ENCODE data around the gene RAB11FIP2. TPM values are rescaled to one million over a fixed set of nuclear protein-coding genes. Genes with fewer than 3 reads are reported as not detected.

Gene RAB11FIP2
- total RNA-seq, 2 experiments from 2014 or later, result 20.9 to 27.0 TPM

DNA sequence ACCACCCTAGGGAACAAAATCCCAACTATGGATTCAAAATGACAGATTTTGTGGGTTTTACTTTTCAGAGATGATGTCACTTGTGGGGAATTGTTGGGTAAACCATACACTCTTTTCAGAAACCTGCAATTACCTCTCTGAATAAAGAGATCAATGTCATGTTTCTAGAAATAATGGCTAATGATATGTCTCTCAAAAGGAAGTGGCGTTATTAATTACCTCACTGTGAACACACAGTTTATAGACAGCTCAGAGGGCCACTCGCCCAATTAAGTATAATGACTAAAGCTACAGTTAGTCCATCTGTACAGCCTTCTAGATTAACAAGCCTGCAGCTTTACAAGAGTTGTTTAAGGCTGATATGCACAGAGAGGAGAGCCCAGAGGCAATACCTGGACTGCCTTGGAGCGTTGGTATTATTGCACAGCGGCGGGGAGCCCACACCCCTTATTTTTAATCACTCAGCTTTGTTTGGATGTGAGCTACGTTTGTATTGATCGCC lies 79.5 kb downstream of the RAB11FIP2 start:
- Histone ChIP-seq H3K9me3 (ENCODE audit: low read length) (no peaks in the 10 kb centered on the region), H3K4me3 (ENCODE audit: low read depth, low read length, poor library complexity, severe bottlenecking) (no peak overlapping the region), H3K79me2 (ENCODE audit: insufficient read depth, low read depth, low read length) (no peaks in the 10 kb centered on the region), H3K36me3 (ENCODE audit: insufficient read depth, low read length) (no peaks in the 10 kb centered on the region), H2AFZ (ENCODE audit: low read length) (no peak overlapping the region), H3K4me1 (ENCODE audit: insufficient read depth, low read length, poor library complexity, severe bottlenecking) (no peaks in the 10 kb centered on the region), H3K9me2 (ENCODE audit: insufficient read depth, low read length) (no peaks in the 10 kb centered on the region), H3K27ac (ENCODE audit: low read depth, low read length, poor library complexity, severe bottlenecking) (no peak overlapping the region), H3K4me2 (ENCODE audit: low read length) (no peak overlapping the region), H4K20me1 (ENCODE audit: insufficient read depth, low read length) (no peaks in the 10 kb centered on the region)
- BruUV-seq (replicated peaks), result no TSS peak
- ChIA-PET CTCF (ENCODE audit: unreplicated experiment) (no interaction called here), POLR2A (no interaction called here)
- TF ChIP-seq EZH2phosphoT487 (IDR thresholded peaks at IDR 0.05; ENCODE audit: borderline replicate concordance, low read depth, low read length), result no peak
- TF ChIP-seq, protein P1, sequence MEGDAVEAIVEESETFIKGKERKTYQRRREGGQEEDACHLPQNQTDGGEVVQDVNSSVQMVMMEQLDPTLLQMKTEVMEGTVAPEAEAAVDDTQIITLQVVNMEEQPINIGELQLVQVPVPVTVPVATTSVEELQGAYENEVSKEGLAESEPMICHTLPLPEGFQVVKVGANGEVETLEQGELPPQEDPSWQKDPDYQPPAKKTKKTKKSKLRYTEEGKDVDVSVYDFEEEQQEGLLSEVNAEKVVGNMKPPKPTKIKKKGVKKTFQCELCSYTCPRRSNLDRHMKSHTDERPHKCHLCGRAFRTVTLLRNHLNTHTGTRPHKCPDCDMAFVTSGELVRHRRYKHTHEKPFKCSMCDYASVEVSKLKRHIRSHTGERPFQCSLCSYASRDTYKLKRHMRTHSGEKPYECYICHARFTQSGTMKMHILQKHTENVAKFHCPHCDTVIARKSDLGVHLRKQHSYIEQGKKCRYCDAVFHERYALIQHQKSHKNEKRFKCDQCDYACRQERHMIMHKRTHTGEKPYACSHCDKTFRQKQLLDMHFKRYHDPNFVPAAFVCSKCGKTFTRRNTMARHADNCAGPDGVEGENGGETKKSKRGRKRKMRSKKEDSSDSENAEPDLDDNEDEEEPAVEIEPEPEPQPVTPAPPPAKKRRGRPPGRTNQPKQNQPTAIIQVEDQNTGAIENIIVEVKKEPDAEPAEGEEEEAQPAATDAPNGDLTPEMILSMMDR (conservative IDR thresholded peaks at IDR 0.05; ENCODE audit: low read length), result no peak
- intact Hi-C loops (cut with micrococcal nuclease; ENCODE audit: unreplicated experiment), result no loop called here
- DNase-seq (ENCODE audit: low spot score), result no peak

DNA sequence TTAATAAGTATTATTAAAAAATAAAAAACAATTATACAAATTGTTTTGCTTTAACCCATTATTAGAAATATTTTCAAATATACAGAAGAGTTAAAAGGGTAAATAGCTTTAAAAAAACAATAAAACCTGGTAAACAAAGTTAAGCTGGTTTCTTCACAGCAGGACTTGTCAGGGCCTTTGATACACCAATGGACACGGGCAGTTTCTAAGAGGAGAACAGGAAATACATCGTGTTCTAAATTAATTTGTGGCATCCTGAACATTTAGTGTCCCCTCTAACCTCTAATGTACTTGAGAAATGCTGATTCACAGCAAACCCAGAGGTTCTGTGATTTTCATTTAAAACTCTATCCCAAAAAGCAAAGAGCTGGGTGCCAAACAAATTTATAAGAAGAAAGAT lies 80.8 kb downstream of the RAB11FIP2 start:
- Histone ChIP-seq H3K27ac (ENCODE audit: low read depth, low read length, poor library complexity, severe bottlenecking) (no peak overlapping the region), H4K20me1 (ENCODE audit: insufficient read depth, low read length) (no peaks in the 10 kb centered on the region), H3K4me3 (ENCODE audit: low read depth, low read length, poor library complexity, severe bottlenecking) (no peak overlapping the region), H3K79me2 (ENCODE audit: insufficient read depth, low read depth, low read length) (no peaks in the 10 kb centered on the region), H3K9me3 (ENCODE audit: low read length) (no peaks in the 10 kb centered on the region), H3K4me1 (ENCODE audit: insufficient read depth, low read length, poor library complexity, severe bottlenecking) (no peaks in the 10 kb centered on the region), H3K9me2 (ENCODE audit: insufficient read depth, low read length) (no peaks in the 10 kb centered on the region), H3K4me2 (ENCODE audit: low read length) (no peak overlapping the region), H3K36me3 (ENCODE audit: insufficient read depth, low read length) (no peaks in the 10 kb centered on the region), H2AFZ (ENCODE audit: low read length) (no peak overlapping the region)
- BruUV-seq (replicated peaks), result no TSS peak
- ChIA-PET CTCF (ENCODE audit: unreplicated experiment) (no interaction called here), POLR2A (no interaction called here)
- DNase-seq (ENCODE audit: low spot score), result no peak
- TF ChIP-seq EZH2phosphoT487 (IDR thresholded peaks at IDR 0.05; ENCODE audit: borderline replicate concordance, low read depth, low read length), result no peak
- TF ChIP-seq, protein P1 (conservative IDR thresholded peaks at IDR 0.05; ENCODE audit: low read length), result no peak
- intact Hi-C loops (cut with micrococcal nuclease; ENCODE audit: unreplicated experiment), result no loop called here

DNA sequence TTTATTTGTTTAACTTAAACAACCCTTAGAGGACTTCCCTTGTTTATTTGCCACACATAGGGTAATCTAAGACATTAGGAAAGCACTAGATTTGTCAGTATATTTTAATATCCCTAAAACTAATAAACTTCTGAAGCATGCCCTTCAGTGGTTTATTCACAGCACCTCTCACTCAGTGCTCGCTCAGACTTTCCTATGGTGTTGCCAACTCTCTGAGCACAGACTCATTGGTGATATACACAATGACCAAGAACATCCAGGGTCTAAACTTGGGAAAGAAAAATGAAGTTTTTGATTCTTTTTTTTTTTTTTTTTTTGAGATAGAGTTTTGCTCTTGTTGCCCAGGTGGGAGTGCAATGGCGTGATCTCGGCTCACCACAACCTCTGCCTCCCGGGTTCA lies 82.2 kb downstream of the RAB11FIP2 start:
- TF ChIP-seq, protein P1 (conservative IDR thresholded peaks at IDR 0.05; ENCODE audit: low read length), result no peak
- TF ChIP-seq EZH2phosphoT487 (IDR thresholded peaks at IDR 0.05; ENCODE audit: borderline replicate concordance, low read depth, low read length), result no peak
- Histone ChIP-seq H3K4me2 (ENCODE audit: low read length) (no peak overlapping the region), H3K36me3 (ENCODE audit: insufficient read depth, low read length) (no peaks in the 10 kb centered on the region), H3K27ac (ENCODE audit: low read depth, low read length, poor library complexity, severe bottlenecking) (no peak overlapping the region), H3K79me2 (ENCODE audit: insufficient read depth, low read depth, low read length) (no peaks in the 10 kb centered on the region), H3K9me2 (ENCODE audit: insufficient read depth, low read length) (no peaks in the 10 kb centered on the region), H3K9me3 (ENCODE audit: low read length) (no peaks in the 10 kb centered on the region), H4K20me1 (ENCODE audit: insufficient read depth, low read length) (no peaks in the 10 kb centered on the region), H3K4me1 (ENCODE audit: insufficient read depth, low read length, poor library complexity, severe bottlenecking) (no peaks in the 10 kb centered on the region), H3K4me3 (ENCODE audit: low read depth, low read length, poor library complexity, severe bottlenecking) (no peak overlapping the region), H2AFZ (ENCODE audit: low read length) (no peak overlapping the region)
- ChIA-PET CTCF (ENCODE audit: unreplicated experiment) (no interaction called here), POLR2A (no interaction called here)
- DNase-seq (ENCODE audit: low spot score), result no peak
- BruUV-seq (replicated peaks), result no TSS peak
- intact Hi-C loops (cut with micrococcal nuclease; ENCODE audit: unreplicated experiment), result no loop called here
